GM10266 (cell line): ENCODE results near the gene TRAF1.

Source experiments
- DNase-seq: peaks from one replicate; pipeline ENCODE4 v3.0.0; 2012; ENCODE audit errors: extremely low spot score
- CTCF ChIP-seq: IDR thresholded peaks from 2 replicates; pipeline ENCODE4 v1.5.1; 2012; ENCODE audit warnings: mild to moderate bottlenecking, low read depth; ENCODE audit not compliant: control insufficient read depth, insufficient read depth; ENCODE audit errors: missing control alignments

TRAF1 gene

GRCh38 chr9:120947222-120947621 is 20.6 kb upstream of the TRAF1 start:
- DNase-seq = no peak
- no peak for TF ChIP-seq CTCF

GRCh38 chr9:120946259-120946658 is 19.7 kb upstream of the TRAF1 start:
- TF ChIP-seq CTCF = no peak
- no peak for DNase-seq

GRCh38 chr9:120944948-120945347 is 18.4 kb upstream of the TRAF1 start:
- no peak for TF ChIP-seq CTCF
- DNase-seq = no peak

GRCh38 chr9:120944434-120944843 is 17.8 kb upstream of the TRAF1 start:
- peak; percentile 64 for DNase-seq
- no peak for TF ChIP-seq CTCF

- no peak for DNase-seq
- no peak for TF ChIP-seq CTCF
Observed at GRCh38 chr9:120942186-120943001, 15.8 kb upstream of the TRAF1 start.

GRCh38 chr9:120941046-120941770 is 14.6 kb upstream of the TRAF1 start:
- TF ChIP-seq CTCF = no peak
- no peak for DNase-seq

GRCh38 chr9:120940573-120940972 is 14.0 kb upstream of the TRAF1 start:
- DNase-seq = no peak
- TF ChIP-seq CTCF = no peak
